ENCODE results near the gene ELOVL7. TPM values are rescaled to one million over a fixed set of nuclear protein-coding genes. Genes with fewer than 3 reads are reported as not detected.
A peak's percentile ranks its signal among the peaks of the same experiment; 100 is the strongest.
"Not testable (repeated sequence)": the region's sequence is repeated elsewhere in the genome, so short reads cannot be mapped to it uniquely, and the experiment has no call there.

ELOVL7 gene
- total RNA-seq, 1 donor from 2014 or later: 5.5 TPM

- Mint-ChIP-seq H3K27ac (no peak overlapping the region), H3K4me1 (peaks cover 6% of the 10 kb centered on the region), H3K27me3 (ENCODE audit: insufficient read depth, low read depth) (no peaks in the 10 kb centered on the region), H3K9me3 (no peaks in the 10 kb centered on the region), H3K4me3 (no peak overlapping the region), H3K36me3 (no peaks in the 10 kb centered on the region)
- no peaks in the 10 kb centered on the region for H3K27me3 ChIP-seq
- no peaks in the 10 kb centered on the region for H3K36me3 ChIP-seq
- no peak overlapping the region for H2AFZ ChIP-seq (replicated peaks)
- no peaks in the 10 kb centered on the region for H3K79me2 ChIP-seq (ENCODE audit: low read depth)
- peaks cover 17% of the 10 kb centered on the region for H3K4me1 ChIP-seq
- H3K27ac ChIP-seq: no peak overlapping the region
- H3K4me2 ChIP-seq: no peak overlapping the region
- DNase-seq (ENCODE audit: low spot score): no peak
- TF ChIP-seq CTCF (IDR thresholded peaks at IDR 0.05): no peak
- no peak for TF ChIP-seq EZH2phosphoT487 (IDR thresholded peaks at IDR 0.05)
- TF ChIP-seq EZH2 (IDR thresholded peaks at IDR 0.05): no peak
- no peaks in the 10 kb centered on the region for H3K9me3 ChIP-seq (ENCODE audit: low read depth)
- H3F3A ChIP-seq (ENCODE audit: low read depth): no peaks in the 10 kb centered on the region
- no peaks in the 10 kb centered on the region for H4K20me1 ChIP-seq (ENCODE audit: low read depth)
- no peak overlapping the region for H3K4me3 ChIP-seq
- H3K9ac ChIP-seq: no peak overlapping the region
Observed at GRCh38 chr5:60802226-60802625, 41.8 kb downstream of the ELOVL7 start.

GRCh38 chr5:60797482-60798153 lies 46.5 kb downstream of the ELOVL7 start:
- Histone ChIP-seq H3K27me3 (no peaks in the 10 kb centered on the region), H3K27ac (no peak overlapping the region), H3K9me3 (ENCODE audit: low read depth) (no peaks in the 10 kb centered on the region), H3K36me3 (no peaks in the 10 kb centered on the region), H3K4me2 (peak overlapping the region; percentile 9), H2AFZ (replicated peaks) (no peak overlapping the region), H4K20me1 (ENCODE audit: low read depth) (no peaks in the 10 kb centered on the region), H3F3A (ENCODE audit: low read depth) (no peaks in the 10 kb centered on the region), H3K9ac (no peak overlapping the region), H3K4me3 (no peak overlapping the region), H3K4me1 (peaks cover 8% of the 10 kb centered on the region), H3K79me2 (ENCODE audit: low read depth) (no peaks in the 10 kb centered on the region)
- Mint-ChIP-seq H3K36me3 (no peaks in the 10 kb centered on the region), H3K9me3 (no peaks in the 10 kb centered on the region), H3K27me3 (ENCODE audit: insufficient read depth, low read depth) (no peaks in the 10 kb centered on the region), H3K4me1 (no peaks in the 10 kb centered on the region), H3K27ac (no peak overlapping the region), H3K4me3 (no peak overlapping the region)
- no peak for DNase-seq (ENCODE audit: low spot score)
- no peak for TF ChIP-seq CTCF (IDR thresholded peaks at IDR 0.05)
- TF ChIP-seq EZH2 (IDR thresholded peaks at IDR 0.05): no peak
- no peak for TF ChIP-seq EZH2phosphoT487 (IDR thresholded peaks at IDR 0.05)

- H3K4me2 ChIP-seq; H3F3A ChIP-seq (ENCODE audit: low read depth); H3K27me3 Mint-ChIP-seq (ENCODE audit: insufficient read depth, low read depth); H4K20me1 ChIP-seq (ENCODE audit: low read depth); H3K4me1 ChIP-seq; H3K79me2 ChIP-seq (ENCODE audit: low read depth); H3K9me3 Mint-ChIP-seq; H3K27ac ChIP-seq; H2AFZ ChIP-seq (replicated peaks); H3K9me3 ChIP-seq (ENCODE audit: low read depth); H3K27ac Mint-ChIP-seq; H3K4me3 Mint-ChIP-seq; H3K4me3 ChIP-seq; H3K27me3 ChIP-seq; DNase-seq (ENCODE audit: low spot score); H3K36me3 Mint-ChIP-seq; H3K9ac ChIP-seq; H3K36me3 ChIP-seq; H3K4me1 Mint-ChIP-seq: not testable (repeated sequence)
Observed at GRCh38 chr5:60795424-60795950, 48.6 kb downstream of the ELOVL7 start.

DNA sequence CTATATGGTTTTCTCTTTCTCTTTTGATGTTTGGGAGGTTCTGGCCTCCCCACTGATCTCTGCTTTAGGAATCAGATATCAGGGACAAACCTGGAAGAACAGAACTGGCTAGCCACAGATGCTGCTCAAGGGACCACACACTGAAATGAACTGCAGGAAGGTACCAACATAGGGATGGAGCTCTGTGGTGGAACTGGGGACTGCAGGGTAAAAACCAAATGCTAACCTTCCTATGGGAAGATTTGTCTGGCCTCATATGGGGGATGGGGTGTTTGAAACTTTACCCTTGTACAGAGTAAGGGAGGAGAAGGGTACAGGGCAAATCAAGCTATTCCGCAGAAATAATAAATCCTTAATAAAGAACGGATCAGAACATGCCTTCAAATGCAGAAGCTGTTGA lies 49.4 kb downstream of the ELOVL7 start:
- H3K4me1 ChIP-seq: peaks cover 8% of the 10 kb centered on the region
- no peak overlapping the region for H3K4me3 Mint-ChIP-seq
- H3K9ac ChIP-seq: no peak overlapping the region
- no peak overlapping the region for H3K27ac Mint-ChIP-seq
- no peaks in the 10 kb centered on the region for H3K27me3 ChIP-seq
- H4K20me1 ChIP-seq (ENCODE audit: low read depth): no peaks in the 10 kb centered on the region
- no peak overlapping the region for H3K4me3 ChIP-seq
- no peaks in the 10 kb centered on the region for H3K4me1 Mint-ChIP-seq
- H3F3A ChIP-seq (ENCODE audit: low read depth): no peaks in the 10 kb centered on the region
- TF ChIP-seq EZH2phosphoT487 (IDR thresholded peaks at IDR 0.05): no peak
- H3K4me2 ChIP-seq: no peak overlapping the region
- DNase-seq (ENCODE audit: low spot score): no peak
- H3K27me3 Mint-ChIP-seq (ENCODE audit: insufficient read depth, low read depth): no peaks in the 10 kb centered on the region
- no peak overlapping the region for H3K27ac ChIP-seq
- H3K9me3 ChIP-seq (ENCODE audit: low read depth): no peaks in the 10 kb centered on the region
- H3K36me3 Mint-ChIP-seq: no peaks in the 10 kb centered on the region
- H3K36me3 ChIP-seq: no peaks in the 10 kb centered on the region
- no peaks in the 10 kb centered on the region for H3K9me3 Mint-ChIP-seq
- H2AFZ ChIP-seq (replicated peaks): no peak overlapping the region
- H3K79me2 ChIP-seq (ENCODE audit: low read depth): no peaks in the 10 kb centered on the region

All from neural progenitor cell (in vitro differentiated cells).